H1 (cell line): ENCODE measurements around the gene PDE3A.

ENCODE experiments used
- BACH1 ChIP-seq: IDR thresholded peaks from 2 replicates; pipeline ENCODE4 v1.6.1; 2012; ENCODE audit warnings: low read length, improper control_type of control experiment
- CTCF ChIP-seq, 3 experiments: IDR thresholded peaks; 1 replicate in 2 of 3; 2 replicates in 1 of 3; pipeline versions ENCODE4 v1.5.1 to v1.6.1; 2011; ENCODE audit warnings: low read length in 3 of 3, mild to moderate bottlenecking in 3 of 3, inconsistent platforms in 2 of 3, low read depth in 1 of 3, moderate library complexity in 1 of 3; ENCODE audit not compliant: insufficient read depth in 1 of 3; ENCODE audit errors: control extremely low read depth in 1 of 3
- EGR1 ChIP-seq: IDR thresholded peaks from 2 replicates; pipeline ENCODE4 v1.6.1; 2011; ENCODE audit warnings: low read depth, low read length, borderline replicate concordance
- EZH2 ChIP-seq: fragments of 200-600 bp; sonication (generic); IDR thresholded peaks from 2 replicates; pipeline ENCODE4 v1.7.1; 2012; ENCODE audit warnings: low read depth, mild to moderate bottlenecking, moderate library complexity, low read length, inconsistent platforms; ENCODE audit not compliant: severe bottlenecking
- HDAC2 ChIP-seq, 2 experiments: fragments of 300-600 bp in 1 of 2; sonication (generic) in 1 of 2; IDR thresholded peaks; 2 replicates each; pipeline ENCODE4 v1.6.1; 2011 to 2012; ENCODE audit warnings: low read depth in 2 of 2, low read length in 2 of 2, mild to moderate bottlenecking in 2 of 2, moderate library complexity in 2 of 2, borderline replicate concordance in 1 of 2, inconsistent platforms in 1 of 2
- JUND ChIP-seq: IDR thresholded peaks from 2 replicates; pipeline ENCODE4 v1.6.1; 2011; ENCODE audit warnings: mild to moderate bottlenecking, improper control_type of control experiment, low read length
- SP1 ChIP-seq: IDR thresholded peaks from 2 replicates; pipeline ENCODE4 v1.6.1; 2011; ENCODE audit warnings: low read depth, low read length

DNA sequence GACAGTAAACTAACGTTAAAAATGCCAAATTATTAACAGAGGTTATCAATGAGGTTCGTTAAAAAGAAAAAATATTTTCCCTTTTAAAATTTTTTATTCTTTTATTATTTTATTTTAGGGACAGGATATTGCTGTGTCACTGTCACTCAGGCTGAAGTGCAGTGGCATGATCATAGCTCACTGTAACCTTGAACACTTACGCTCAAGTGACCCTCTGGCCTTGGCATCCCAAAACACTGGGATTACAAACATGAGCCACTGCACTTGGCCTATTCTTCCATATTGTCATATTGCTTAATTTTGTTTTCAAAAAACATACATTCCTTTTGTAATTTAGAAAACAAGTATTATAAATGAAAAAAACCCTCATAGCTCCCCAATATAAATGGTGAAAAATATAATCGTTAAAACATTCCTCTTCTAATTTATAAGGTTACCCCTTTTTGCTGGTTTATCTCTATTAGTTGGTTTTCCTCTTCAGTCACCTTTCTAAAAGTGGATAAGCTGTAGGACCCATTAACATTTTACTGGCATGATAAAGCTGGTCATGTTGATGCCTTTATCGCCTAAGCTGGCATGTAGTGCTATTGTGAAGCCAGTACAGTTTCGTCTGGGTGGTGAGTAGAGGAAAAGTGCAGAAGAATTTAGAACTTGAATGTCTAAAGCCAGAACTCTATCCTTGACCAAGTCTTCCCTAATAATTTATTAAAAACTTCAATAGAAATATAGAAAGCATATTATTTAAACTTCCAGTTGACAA lies 27.6 kb downstream of the PDE3A start:
- no peak for TF ChIP-seq HDAC2 (IDR thresholded peaks at IDR 0.05; ENCODE audit: borderline replicate concordance in 1 of 2, low read depth in 2 of 2, low read length in 2 of 2)
- TF ChIP-seq CTCF (IDR thresholded peaks at IDR 0.05; ENCODE audit: control extremely low read depth in 1 of 3, insufficient read depth in 1 of 3, low read depth in 1 of 3, low read length in 3 of 3) = no peak
- no peak for TF ChIP-seq BACH1
- no peak for TF ChIP-seq JUND
- no peak for TF ChIP-seq EZH2
- no peak for TF ChIP-seq EGR1
- TF ChIP-seq SP1 = no peak
